HG02763 (cell line): Measurements from ENCODE around the gene BABAM1.
A peak's percentile ranks its signal among the peaks of the same experiment; 100 is the strongest.
"Not testable (repeated sequence)": the region's sequence is repeated elsewhere in the genome, so short reads cannot be mapped to it uniquely, and the experiment has no call there.

Experiments used
- ATAC-seq: cut with Tn5 transposase; IDR thresholded peaks from one replicate; pipeline ENCODE4 v1.9.1; 2021; ENCODE audit warnings: mild to moderate bottlenecking, moderate library complexity; ENCODE audit not compliant: unreplicated experiment

BABAM1 gene

DNA sequence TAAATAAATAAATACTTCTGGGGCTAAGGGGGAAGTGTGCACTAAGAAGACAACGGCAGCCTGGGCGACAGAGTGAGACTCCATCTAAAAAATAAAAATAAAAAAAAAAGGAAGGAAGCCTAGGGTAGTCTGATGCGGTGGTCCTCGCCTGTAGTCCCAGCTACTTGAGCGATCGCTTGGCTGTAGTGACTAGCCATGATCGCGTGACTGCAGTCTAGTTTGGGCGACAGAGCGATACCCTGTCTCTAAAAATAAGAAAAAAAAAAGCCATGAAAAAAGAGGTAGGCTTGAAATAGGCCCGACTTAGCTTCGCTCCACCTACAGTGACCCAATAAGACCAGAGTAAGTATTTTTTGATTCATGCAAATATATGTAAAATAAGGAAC, 661 bp upstream of the BABAM1 start:
- no peak for ATAC-seq

GRCh38 chr19:17268754-17269153, 1.5 kb downstream of the BABAM1 start:
- ATAC-seq, result no peak

DNA sequence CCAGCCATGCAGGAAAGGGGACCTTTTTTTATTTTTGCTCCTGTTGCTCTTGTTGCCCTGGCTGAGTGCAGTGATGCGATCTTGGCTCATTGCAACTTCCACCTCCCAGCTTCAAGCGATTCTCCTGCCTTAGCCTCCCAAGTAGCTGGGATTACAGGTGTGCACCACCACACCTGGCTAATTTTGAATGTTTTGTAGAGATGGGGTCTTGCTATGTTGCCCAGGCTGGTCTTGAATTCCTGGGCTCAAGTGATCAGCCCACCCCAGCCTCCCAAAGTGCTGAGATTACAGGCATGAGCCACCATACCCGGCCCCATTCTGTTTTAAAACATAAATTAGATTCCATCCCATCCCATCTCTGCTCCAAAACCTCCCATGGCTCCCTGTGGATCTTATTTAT, 7.6 kb downstream of the BABAM1 start:
- ATAC-seq, result not testable (repeated sequence)

- ATAC-seq, result no peak
Measured at GRCh38 chr19:17275441-17276175, 8.4 kb downstream of the BABAM1 start.

DNA sequence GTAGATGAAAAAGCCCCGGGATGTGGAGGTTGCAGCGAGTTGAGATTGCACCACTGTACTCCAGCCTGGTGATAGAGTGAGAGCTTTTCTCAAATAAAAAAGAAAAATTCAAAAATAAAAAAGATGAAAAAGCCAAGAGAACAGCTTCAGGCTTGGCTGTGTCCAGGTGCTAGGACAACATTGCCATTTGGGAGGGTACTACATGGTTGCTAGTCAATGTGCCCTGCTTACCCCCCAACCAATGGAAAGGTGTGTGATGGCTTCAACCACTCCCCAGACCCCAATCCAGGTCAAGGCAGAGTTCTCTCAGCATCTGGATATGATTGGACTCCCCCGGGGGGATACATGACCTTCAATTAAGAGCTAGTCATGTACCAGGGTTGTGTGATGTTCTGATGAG, 12.2 kb downstream of the BABAM1 start:
- ATAC-seq, result no peak

DNA sequence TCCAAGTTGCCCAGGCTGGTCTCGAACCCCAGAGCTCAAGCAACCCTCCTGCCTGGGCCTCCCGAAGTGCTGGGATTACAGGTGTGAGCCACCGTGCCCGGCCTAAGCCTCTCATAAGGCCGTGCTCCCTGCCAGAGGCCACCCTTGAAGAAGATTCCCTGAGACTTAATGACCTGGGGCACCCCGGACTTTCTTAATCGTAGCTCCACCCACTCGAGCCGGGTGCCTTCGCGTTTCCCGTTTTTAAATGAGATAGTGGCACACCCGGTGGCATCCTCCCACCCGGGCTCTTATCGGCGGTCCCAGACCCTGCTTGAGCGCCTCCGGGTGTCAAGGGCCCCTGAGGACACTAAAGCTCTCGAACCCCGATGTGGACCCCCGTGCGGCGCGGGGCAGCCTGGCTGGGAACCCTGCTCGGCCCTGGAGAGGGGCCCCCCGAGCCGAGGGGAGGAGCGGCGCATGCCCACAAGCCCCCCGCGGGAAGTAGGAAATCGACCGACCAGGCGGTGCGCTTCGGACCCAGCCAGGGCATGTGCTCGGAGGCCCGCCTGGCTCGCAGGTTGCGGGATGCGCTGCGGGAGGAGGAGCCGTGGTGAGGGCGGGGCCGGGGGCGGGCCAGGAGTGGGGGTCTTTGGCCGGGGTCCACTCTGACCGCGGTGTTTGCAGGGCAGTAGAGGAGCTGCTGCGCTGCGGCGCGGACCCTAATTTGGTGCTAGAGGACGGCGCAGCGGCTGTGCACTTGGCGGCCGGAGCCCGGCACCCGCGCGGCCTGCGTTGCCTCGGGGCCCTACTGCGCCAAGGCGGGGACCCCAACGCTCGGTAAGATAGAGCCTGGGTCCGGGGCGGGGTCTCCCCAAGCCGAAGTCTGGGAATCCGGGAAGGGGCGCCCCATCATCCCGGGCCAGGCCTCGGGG, 14.4 kb downstream of the BABAM1 start, which contains the start of gene ANKLE1:
Gene ANKLE1, plus strand, starts transcription at position 511 of the 914 bp plus-strand sequence. Its CDS starts 20 bp downstream, at position 531.
- ATAC-seq, result no peak

GRCh38 chr19:17282488-17283125, 15.4 kb downstream of the BABAM1 start:
- ATAC-seq, result no peak

DNA sequence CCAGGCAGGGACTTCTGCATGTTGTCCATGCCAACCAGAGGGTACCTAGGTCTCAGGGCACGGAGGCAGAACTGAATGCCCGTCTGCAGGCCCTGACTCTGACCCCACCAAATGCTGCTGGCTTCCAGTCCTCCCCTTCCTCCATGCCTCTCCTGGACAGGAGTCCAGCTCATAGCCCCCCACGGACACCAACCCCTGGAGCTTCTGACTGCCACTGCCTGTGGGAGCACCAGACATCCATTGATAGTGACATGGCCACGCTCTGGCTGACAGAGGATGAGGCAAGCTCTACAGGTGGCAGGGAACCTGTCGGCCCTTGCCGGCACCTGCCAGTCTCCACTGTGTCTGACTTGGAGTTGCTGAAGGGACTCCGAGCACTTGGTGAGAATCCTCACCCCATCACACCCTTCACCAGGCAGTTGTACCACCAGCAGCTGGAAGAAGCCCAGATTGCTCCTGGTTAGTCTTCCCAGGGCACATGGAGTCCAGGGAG, 16.3 kb downstream of the BABAM1 start:
- ATAC-seq, result no peak

- no peak for ATAC-seq
Measured at GRCh38 chr19:17285415-17286135, 18.3 kb downstream of the BABAM1 start.

- no peak for ATAC-seq
Measured at GRCh38 chr19:17286263-17286662, 19.0 kb downstream of the BABAM1 start.

GRCh38 chr19:17286752-17287151, 19.5 kb downstream of the BABAM1 start:
- no peak for ATAC-seq

DNA sequence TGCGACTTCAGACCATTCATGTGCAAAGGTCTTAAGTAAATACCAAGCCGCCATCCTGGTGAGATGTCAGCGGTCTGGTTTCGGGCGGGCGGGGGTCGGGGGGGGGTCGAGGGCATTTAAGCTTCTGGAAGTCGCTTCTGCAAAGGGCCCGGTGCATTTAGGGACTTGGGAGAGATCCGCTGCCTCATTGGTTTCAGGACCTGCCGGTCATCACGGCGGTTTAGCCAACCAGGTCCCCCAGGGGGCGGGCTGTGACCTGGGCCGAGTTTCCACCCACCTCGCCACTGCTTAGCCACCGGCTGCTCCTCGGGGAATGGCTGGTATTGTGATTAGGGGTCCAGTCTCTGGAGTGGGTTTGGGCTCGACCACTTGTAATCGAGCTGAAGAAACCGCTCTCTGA, 22.2 kb downstream of the BABAM1 start:
- no peak for ATAC-seq

- peak; percentile 79 for ATAC-seq
Measured at GRCh38 chr19:17292301-17293074, 25.2 kb downstream of the BABAM1 start.

- no peak for ATAC-seq
Measured at GRCh38 chr19:17293605-17294004, 26.4 kb downstream of the BABAM1 start.

DNA sequence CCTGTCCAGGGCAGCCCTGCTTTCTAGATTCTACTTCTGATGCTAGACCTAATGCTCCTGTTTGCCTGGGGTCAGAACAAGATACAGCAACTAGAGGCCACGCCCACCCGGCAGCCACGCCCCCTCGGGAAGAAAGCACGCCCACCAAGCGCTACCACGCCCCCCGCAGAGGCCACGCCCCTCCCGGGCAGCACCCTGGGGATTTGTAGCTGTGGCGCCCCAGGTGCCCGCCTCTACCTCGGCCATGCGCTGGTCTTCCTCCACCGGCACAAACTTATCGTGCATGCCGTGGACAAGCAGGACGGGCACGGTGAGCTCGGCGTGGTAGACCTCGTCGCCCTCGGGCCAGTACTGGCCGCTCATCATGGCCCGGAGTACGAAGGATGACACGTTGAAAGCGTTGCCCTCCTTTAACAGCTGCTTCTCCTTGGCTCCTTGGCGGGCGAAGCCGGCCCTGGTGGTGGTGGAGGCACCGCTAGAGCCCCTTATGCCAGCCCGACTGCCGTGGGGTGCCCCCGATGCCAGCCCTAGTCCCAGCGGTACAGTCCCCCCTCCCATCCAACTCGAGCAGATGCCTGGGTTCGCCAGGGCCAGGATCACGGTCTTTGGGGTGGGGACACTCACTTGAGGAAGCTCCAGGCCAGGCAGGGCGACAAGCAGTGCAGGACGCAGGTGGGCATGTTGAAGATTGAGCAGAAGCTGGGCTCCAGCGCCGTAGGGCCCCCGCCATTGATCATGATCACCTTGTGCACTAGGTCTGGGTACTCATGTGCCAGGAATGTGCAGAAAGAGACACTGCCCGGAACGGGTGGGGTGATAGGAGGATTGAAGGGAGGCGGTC, 27.0 kb downstream of the BABAM1 start:
- no peak for ATAC-seq

- not testable (repeated sequence) for ATAC-seq
Measured at GRCh38 chr19:17295551-17295950, 28.3 kb downstream of the BABAM1 start.

GRCh38 chr19:17296273-17296672, 29.0 kb downstream of the BABAM1 start:
- ATAC-seq, result no peak

DNA sequence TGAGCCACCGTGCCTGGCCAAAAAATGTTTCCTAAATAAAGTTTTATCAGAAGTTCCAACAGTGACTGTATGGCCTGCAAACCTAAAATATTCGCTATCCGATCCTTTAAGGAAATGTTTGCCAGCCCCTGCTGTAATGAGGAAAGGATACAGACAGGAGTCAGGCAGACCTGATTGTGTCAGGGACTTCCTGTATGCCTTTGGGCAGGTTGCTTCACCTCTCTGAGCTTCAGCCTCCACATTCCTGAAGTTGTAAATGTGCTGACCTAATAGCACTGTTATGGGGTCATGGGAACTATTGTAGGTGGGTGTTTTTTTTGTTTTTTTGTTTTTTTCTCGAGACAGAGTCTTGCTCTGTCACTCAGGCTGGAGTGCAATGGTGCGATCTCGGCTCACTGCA, 29.7 kb downstream of the BABAM1 start:
- no peak for ATAC-seq
